B cell (primary cell): ENCODE results near the gene MED22. TPM values are rescaled to one million over a fixed set of nuclear protein-coding genes. Genes with fewer than 3 reads are reported as not detected.

Experiments used
- ATAC-seq: fragments of 200-7000 bp; cut with Tn5 transposase; one replicate; pipeline ENCODE4 v1.10.0; 2021; ENCODE audit warnings: low read depth, mild to moderate bottlenecking, moderate number of reproducible peaks, moderate library complexity
- CTCF ChIA-PET: fragments of 350-600 bp; sonication (Branson Sonifier 250); formaldehyde crosslinking; loops from one replicate; lab custom pipeline; 2021; ENCODE audit warnings: antibody characterized with exemption, inconsistent platforms; lab: Charles Lee
- POLR2A ChIA-PET: fragments of 350-600 bp; sonication (Branson Sonifier 250); formaldehyde crosslinking; loops from one replicate; lab custom pipeline; 2021; ENCODE audit warnings: antibody characterized with exemption; lab: Charles Lee
- DNase-seq: peaks from one replicate; pipeline ENCODE4 v3.0.0; 2013
- H2AFZ ChIP-seq: 2 replicates; pipeline ENCODE4 v1.6.1; 2012; ENCODE audit warnings: mild to moderate bottlenecking, low read depth, low read length; ENCODE audit not compliant: insufficient read depth, poor library complexity, severe bottlenecking
- H3K27ac ChIP-seq, 2 donors: 1 replicate in 1 of 2; 2 replicates in 1 of 2; pipeline ENCODE4 v1.5.1; 2012 to 2013; ENCODE audit warnings: low read length in 2 of 2, mild to moderate bottlenecking in 2 of 2, moderate library complexity in 1 of 2
- H3K27me3 ChIP-seq, 4 experiments: fragments of 200-600 bp in 1 of 4; sonication (generic) in 1 of 4; replicated peaks in 1 of 4; 1 replicate in 2 of 4; 2 replicates in 2 of 4; pipeline versions ENCODE4 v1.6.1 to v1.7.0; 2013 to 2016; ENCODE audit warnings: low read length in 3 of 4, mild to moderate bottlenecking in 2 of 4, mixed read lengths in 1 of 4, moderate library complexity in 1 of 4; ENCODE audit not compliant: insufficient read depth in 4 of 4, control insufficient read depth in 3 of 4; ENCODE audit errors: control extremely low read depth in 1 of 4
- H3K36me3 ChIP-seq, 2 experiments: replicated peaks in 1 of 2; 1 replicate in 1 of 2; 2 replicates in 1 of 2; pipeline versions ENCODE4 v1.6.1 to v1.7.1; 2013; ENCODE audit warnings: low read length in 1 of 2; ENCODE audit not compliant: insufficient read depth in 2 of 2, control insufficient read depth in 1 of 2; ENCODE audit errors: control extremely low read depth in 1 of 2, extremely low read depth in 1 of 2
- H3K4me1 ChIP-seq, 2 donors: fragments of 200-600 bp in 1 of 2; sonication (generic) in 1 of 2; 1 replicate in 1 of 2; 2 replicates in 1 of 2; pipeline versions ENCODE4 v1.5.1 to v1.6.1; 2013 to 2017; ENCODE audit warnings: low read length in 2 of 2; ENCODE audit not compliant: control insufficient read depth in 2 of 2, insufficient read depth in 2 of 2
- H3K4me2 ChIP-seq: replicated peaks from 2 replicates; pipeline ENCODE3; 2012; ENCODE audit warnings: mild to moderate bottlenecking, low read depth, low read length; ENCODE audit not compliant: poor library complexity, severe bottlenecking
- H3K4me3 ChIP-seq, 5 experiments: fragments of 200-600 bp in 1 of 5; sonication (generic) in 1 of 5; 1 replicate in 3 of 5; 2 replicates in 2 of 5; pipeline versions ENCODE4 v1.5.1 to v1.7.0; 2011 to 2016; ENCODE audit warnings: low read length in 4 of 5, mild to moderate bottlenecking in 4 of 5, low read depth in 2 of 5, control low read depth in 1 of 5, moderate library complexity in 1 of 5; ENCODE audit not compliant: insufficient read depth in 1 of 5; ENCODE audit errors: control extremely low read depth in 1 of 5, extremely low read depth in 1 of 5
- H3K79me2 ChIP-seq: fragments of 200-600 bp; sonication (generic); one replicate; pipeline ENCODE4 v1.6.0; 2016; ENCODE audit warnings: low read length; ENCODE audit not compliant: control insufficient read depth, insufficient read depth
- H3K9ac ChIP-seq: fragments of 200-600 bp; sonication (generic); 2 replicates; pipeline ENCODE4 v1.6.1; 2017; ENCODE audit warnings: mild to moderate bottlenecking, low read length, moderate library complexity
- H3K9me3 ChIP-seq, 3 donors: one replicate each; pipeline versions ENCODE4 v1.6.1 to v1.7.1; 2013; ENCODE audit warnings: low read length in 2 of 3; ENCODE audit not compliant: control insufficient read depth in 2 of 3, insufficient read depth in 1 of 3; ENCODE audit errors: control extremely low read depth in 1 of 3
- H4K20me1 ChIP-seq: 2 replicates; pipeline ENCODE4 v1.6.0; 2012; ENCODE audit warnings: mild to moderate bottlenecking, low read length; ENCODE audit not compliant: insufficient read depth, control insufficient read depth, poor library complexity, severe bottlenecking
- H3K27ac Mint-ChIP-seq: one replicate; pipeline ENCODE4 v1.8.0; 2021; ENCODE audit warnings: mixed read lengths
- H3K27me3 Mint-ChIP-seq: one replicate; pipeline ENCODE4 v1.8.0; 2021; ENCODE audit warnings: mixed read lengths
- H3K4me1 Mint-ChIP-seq: one replicate; pipeline ENCODE4 v1.8.0; 2021; ENCODE audit warnings: mixed read lengths
- H3K4me3 Mint-ChIP-seq: one replicate; pipeline ENCODE4 v1.8.0; 2021; ENCODE audit warnings: mixed read lengths
- H3K9me3 Mint-ChIP-seq: one replicate; pipeline ENCODE4 v1.8.0; 2022; ENCODE audit warnings: mixed read lengths; ENCODE audit not compliant: insufficient read depth
- EZH2 ChIP-seq: IDR thresholded peaks from 2 replicates; pipeline ENCODE4 v1.6.1; 2012; ENCODE audit warnings: borderline replicate concordance, low read depth, mild to moderate bottlenecking, moderate library complexity, low read length; ENCODE audit not compliant: insufficient read depth, poor library complexity, severe bottlenecking
- WGBS: methylation state at CpG from one replicate; pipeline ENCODE4 v1.1.5; 2013; ENCODE audit warnings: missing lambda C conversion rate; ENCODE audit not compliant: insufficient coverage; 5-methylcytosine and 5-hydroxymethylcytosine counted together
- intact Hi-C: fragments of 100-400 bp; cut with micrococcal nuclease; formaldehyde crosslinking; loops from one replicate; pipeline ENCODE4 v1.10.0; 2022
- polyA plus RNA-seq: library from polyadenylated mRNA; depleted of rRNA; stranded (reverse); fragments of >200 nt; gene quantifications from 2 replicates; pipeline ENCODE4 v1.2.3, GENCODE V29; 2012
- total RNA-seq, 2 donors: library from RNA; stranded (reverse); fragments of 120-200 nt in 1 of 2; gene quantifications; 1 replicate in 1 of 2; 2 replicates in 1 of 2; pipeline versions ENCODE4 v1.2.3 to v1.2.4, GENCODE V29; 2013 to 2022
- TF ChIP-seq, protein P1 (sequence below): fragments of 200-600 bp; IDR thresholded peaks from one replicate; pipeline ENCODE4 v1.8.0; 2022; ENCODE audit warnings: antibody characterized with exemption, mild to moderate bottlenecking

MED22 gene
- total and polyA plus RNA-seq, 2 donors (not counting 1 experiment from before 2014, with no cell fraction given), result 44.9 to 50.4 TPM

DNA sequence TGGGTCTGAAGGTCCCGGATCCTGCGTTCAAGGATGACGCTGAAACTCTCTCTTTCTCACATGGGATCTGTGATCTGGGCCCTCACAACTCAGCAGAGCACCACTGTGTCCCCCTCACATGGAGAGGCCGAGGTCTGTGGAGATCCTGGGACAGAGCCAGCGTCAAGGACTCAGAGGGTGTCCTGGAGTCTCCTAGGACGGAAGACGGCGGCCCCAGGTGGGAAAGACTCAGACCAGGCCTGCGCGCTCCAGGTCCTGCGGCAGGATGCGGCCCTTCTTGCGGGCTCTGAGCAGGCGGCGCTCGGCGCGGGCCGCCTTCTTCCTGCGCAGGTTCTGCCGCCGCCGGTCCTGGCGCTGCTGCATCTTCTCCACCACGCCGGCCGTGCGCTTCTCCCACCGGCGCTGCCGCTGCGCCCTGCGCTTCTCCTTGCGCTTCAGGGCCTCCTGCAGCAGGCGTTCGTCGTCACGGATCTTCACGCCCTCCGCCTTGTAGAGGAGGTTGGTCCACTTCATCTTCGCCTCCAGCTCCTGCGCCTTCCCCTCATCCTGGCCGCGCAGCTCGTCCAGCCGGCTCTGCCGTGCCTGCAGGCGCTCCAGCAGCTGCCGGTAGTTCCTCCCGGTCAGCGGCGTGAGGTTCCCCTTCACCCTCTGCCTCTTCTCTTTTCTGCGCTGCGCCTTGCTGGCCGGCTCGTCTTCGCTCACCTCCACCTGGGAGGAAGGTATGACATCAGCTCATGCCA, 16.1 kb downstream of the MED22 start:
- Mint-ChIP-seq H3K9me3 (no peaks in the 10 kb centered on the region), H3K27ac (peak overlapping the region; percentile 21), H3K4me3 (no peak overlapping the region), H3K27me3 (no peaks in the 10 kb centered on the region), H3K4me1 (peaks cover 26% of the 10 kb centered on the region)
- peak; percentile 7 for DNase-seq
- Histone ChIP-seq H2AFZ (no peak overlapping the region), H3K27me3 (no peaks in the 10 kb centered on the region), H3K4me1 (peaks cover 13 to 23% of the 10 kb centered on the region in 2 donors), H3K79me2 (peaks cover 27% of the 10 kb centered on the region), H3K4me3 (no peak overlapping the region), H3K36me3 (peaks cover 3 to 44% of the 10 kb centered on the region in 2 experiments), H3K4me2 (no peak overlapping the region), H3K27ac (no peak overlapping the region), H3K9ac (no peak overlapping the region), H4K20me1 (peaks cover 46% of the 10 kb centered on the region), H3K9me3 (peaks cover 0 to 4% (median 0%) of the 10 kb centered on the region in 3 donors)
- no peak for ATAC-seq
- 98% methylated on average over 57 of the region's 57 CpGs for WGBS
- ChIA-PET POLR2A (no interaction called here), CTCF (no interaction called here)
- TF ChIP-seq, protein P1, sequence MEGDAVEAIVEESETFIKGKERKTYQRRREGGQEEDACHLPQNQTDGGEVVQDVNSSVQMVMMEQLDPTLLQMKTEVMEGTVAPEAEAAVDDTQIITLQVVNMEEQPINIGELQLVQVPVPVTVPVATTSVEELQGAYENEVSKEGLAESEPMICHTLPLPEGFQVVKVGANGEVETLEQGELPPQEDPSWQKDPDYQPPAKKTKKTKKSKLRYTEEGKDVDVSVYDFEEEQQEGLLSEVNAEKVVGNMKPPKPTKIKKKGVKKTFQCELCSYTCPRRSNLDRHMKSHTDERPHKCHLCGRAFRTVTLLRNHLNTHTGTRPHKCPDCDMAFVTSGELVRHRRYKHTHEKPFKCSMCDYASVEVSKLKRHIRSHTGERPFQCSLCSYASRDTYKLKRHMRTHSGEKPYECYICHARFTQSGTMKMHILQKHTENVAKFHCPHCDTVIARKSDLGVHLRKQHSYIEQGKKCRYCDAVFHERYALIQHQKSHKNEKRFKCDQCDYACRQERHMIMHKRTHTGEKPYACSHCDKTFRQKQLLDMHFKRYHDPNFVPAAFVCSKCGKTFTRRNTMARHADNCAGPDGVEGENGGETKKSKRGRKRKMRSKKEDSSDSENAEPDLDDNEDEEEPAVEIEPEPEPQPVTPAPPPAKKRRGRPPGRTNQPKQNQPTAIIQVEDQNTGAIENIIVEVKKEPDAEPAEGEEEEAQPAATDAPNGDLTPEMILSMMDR, result no peak
- no peak for TF ChIP-seq EZH2
- intact Hi-C loops, result no loop called here

DNA sequence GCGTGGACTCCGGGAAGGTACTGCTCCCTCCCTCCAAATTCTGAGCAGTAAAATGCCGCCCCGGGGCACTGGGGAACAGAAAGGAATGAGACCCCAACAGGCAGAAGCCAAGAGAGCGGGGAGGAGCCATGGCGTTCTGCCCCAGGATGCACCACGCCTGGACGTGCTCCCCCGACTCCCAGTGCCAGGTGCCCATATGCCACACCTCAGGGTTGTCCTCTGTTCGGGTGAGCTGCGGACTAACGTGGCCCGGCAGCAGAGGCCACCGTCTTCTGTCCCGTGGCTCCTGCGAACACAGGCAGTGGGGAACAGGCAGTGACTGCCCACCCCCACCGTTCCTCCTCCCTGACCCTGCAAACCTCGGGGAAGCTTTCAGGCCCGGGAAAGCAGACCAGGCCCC, 16.7 kb downstream of the MED22 start:
- intact Hi-C loops, result no loop called here
- Histone ChIP-seq H3K36me3 (peaks cover 3 to 44% of the 10 kb centered on the region in 2 experiments), H3K27me3 (no peaks in the 10 kb centered on the region), H3K79me2 (peaks cover 23% of the 10 kb centered on the region), H3K4me1 (peaks cover 11 to 17% of the 10 kb centered on the region in 2 donors), H3K4me3 (no peak overlapping the region), H3K27ac (no peak overlapping the region), H3K9me3 (peaks cover 0 to 1% (median 0%) of the 10 kb centered on the region in 3 donors), H3K4me2 (no peak overlapping the region), H3K9ac (no peak overlapping the region), H2AFZ (no peak overlapping the region), H4K20me1 (peaks cover 46% of the 10 kb centered on the region)
- Mint-ChIP-seq H3K27ac (no peak overlapping the region), H3K4me3 (no peak overlapping the region), H3K9me3 (no peaks in the 10 kb centered on the region), H3K4me1 (peaks cover 20% of the 10 kb centered on the region), H3K27me3 (no peaks in the 10 kb centered on the region)
- ATAC-seq (no peak), DNase-seq (no peak)
- 98% methylated on average over 19 of the region's 19 CpGs for WGBS
- ChIA-PET CTCF (interaction anchor here (1.1 to 1.3 kb wide), 2 partner anchors 145 to 156 kb away, joined by 5 to 6 read pairs; no protein-coding TSS in a partner anchor), POLR2A (no interaction called here)
- TF ChIP-seq, protein P1, result no peak
- TF ChIP-seq EZH2, result no peak
